ENCODE results near the gene HIRA. TPM values are rescaled to one million over a fixed set of nuclear protein-coding genes. Genes with fewer than 3 reads are reported as not detected.

The HIRA gene
- total RNA-seq, 1 experiment from 2014 or later: 22.9 TPM

Other genes with a start within 250 kb of the HIRA start
- gene CLTCL1, start 140.0 kb downstream of the HIRA start, total RNA-seq (2014; rRNA removed; shearing (Covaris generic); ENCODE audit: low replicate concordance): 1.5 and 2.9 TPM in 2 replicates
- gene MRPL40, start 812 bp upstream of the HIRA start, total RNA-seq (2014; rRNA removed; shearing (Covaris generic); ENCODE audit: low replicate concordance): 117 and 138 TPM in 2 replicates
- 39.9 and 44.0 TPM in 2 replicates for gene C22orf39, start 16.0 kb upstream of the HIRA start, total RNA-seq (2014; rRNA removed; shearing (Covaris generic); ENCODE audit: low replicate concordance)
- gene UFD1, start 47.5 kb upstream of the HIRA start, total RNA-seq (2014; rRNA removed; shearing (Covaris generic); ENCODE audit: low replicate concordance): 106 and 114 TPM in 2 replicates
- gene CDC45, start 48.2 kb upstream of the HIRA start, total RNA-seq (2014; rRNA removed; shearing (Covaris generic); ENCODE audit: low replicate concordance): 54.6 and 56.3 TPM in 2 replicates
- gene CLDN5, start 92.7 kb upstream of the HIRA start, total RNA-seq (2014; rRNA removed; shearing (Covaris generic); ENCODE audit: low replicate concordance): not detected in 2 replicates

Data from Caki2 (cell line).